Skeletal muscle tissue (tissue), 4 donors: ENCODE results near the gene SPOCK3. TPM values are rescaled to one million over a fixed set of nuclear protein-coding genes. Genes with fewer than 3 reads are reported as not detected.
"Not testable (repeated sequence)": the region's sequence is repeated elsewhere in the genome, so short reads cannot be mapped to it uniquely, and the experiment has no call there.

Experiments
- H3K27ac ChIP-seq: one replicate; pipeline ENCODE4 v1.7.0; 2013; ENCODE audit warnings: mild to moderate bottlenecking, low read depth, low read length, inconsistent platforms
- H3K27me3 ChIP-seq, 3 donors: one replicate each; pipeline ENCODE4 v1.7.0; 2013; ENCODE audit warnings: low read length in 3 of 3; ENCODE audit not compliant: control insufficient read depth in 3 of 3, insufficient read depth in 3 of 3
- H3K36me3 ChIP-seq, 3 donors: one replicate each; pipeline ENCODE4 v1.7.0; 2013; ENCODE audit warnings: low read length in 3 of 3; ENCODE audit not compliant: control insufficient read depth in 3 of 3, insufficient read depth in 3 of 3
- H3K4me1 ChIP-seq, 3 donors: one replicate each; pipeline ENCODE4 v1.7.0; 2013; ENCODE audit warnings: low read length in 3 of 3, mild to moderate bottlenecking in 3 of 3; ENCODE audit not compliant: control insufficient read depth in 3 of 3, insufficient read depth in 3 of 3
- H3K4me3 ChIP-seq, 3 donors: one replicate each; pipeline ENCODE4 v1.7.0; 2013; ENCODE audit warnings: low read length in 3 of 3
- H3K9ac ChIP-seq, 3 donors: one replicate each; pipeline ENCODE4 v1.7.0; 2013; ENCODE audit warnings: low read length in 3 of 3, mild to moderate bottlenecking in 3 of 3, moderate library complexity in 2 of 3, low read depth in 1 of 3
- H3K9me3 ChIP-seq, 3 donors: one replicate each; pipeline ENCODE4 v1.7.0; 2013; ENCODE audit warnings: low read length in 3 of 3; ENCODE audit not compliant: control insufficient read depth in 3 of 3
- total RNA-seq: library from RNA; depleted of rRNA; stranded (reverse); fragments of >200 nt; gene quantifications from one replicate; pipeline ENCODE4 v1.2.3, GENCODE V29; 2014
- donor health status: Osteomylitis.

The SPOCK3 gene
- total RNA-seq, 1 donor from 2014 or later: 1.0 TPM

- no peaks in the 10 kb centered on the region for H3K9me3 ChIP-seq
- H3K4me1 ChIP-seq: no peaks in the 10 kb centered on the region
- H3K27ac ChIP-seq: no peak overlapping the region
- H3K27me3 ChIP-seq: no peaks in the 10 kb centered on the region
- H3K4me3 ChIP-seq: no peak overlapping the region
- H3K9ac ChIP-seq: no peak overlapping the region
- H3K36me3 ChIP-seq: no peaks in the 10 kb centered on the region
Measured at GRCh38 chr4:166862032-166862431, 372.3 kb downstream of the SPOCK3 start.

GRCh38 chr4:166850398-166850797 lies 383.9 kb downstream of the SPOCK3 start:
- not testable (repeated sequence) for H3K4me3 ChIP-seq, H3K9ac ChIP-seq, H3K27ac ChIP-seq, H3K4me1 ChIP-seq, H3K9me3 ChIP-seq, H3K27me3 ChIP-seq, H3K36me3 ChIP-seq

- Histone ChIP-seq H3K9ac (no peak overlapping the region), H3K9me3 (no peaks in the 10 kb centered on the region), H3K4me1 (no peaks in the 10 kb centered on the region), H3K36me3 (no peaks in the 10 kb centered on the region), H3K27ac (no peak overlapping the region), H3K27me3 (no peaks in the 10 kb centered on the region), H3K4me3 (no peak overlapping the region)
Measured at GRCh38 chr4:166846939-166847338, 387.4 kb downstream of the SPOCK3 start.

GRCh38 chr4:166842795-166843261 lies 391.5 kb downstream of the SPOCK3 start:
- H3K36me3 ChIP-seq: no peaks in the 10 kb centered on the region
- no peaks in the 10 kb centered on the region for H3K27me3 ChIP-seq
- no peak overlapping the region for H3K4me3 ChIP-seq
- no peak overlapping the region for H3K9ac ChIP-seq
- peaks cover 0 to 2% (median 0%) of the 10 kb centered on the region in 3 donors for H3K9me3 ChIP-seq
- H3K4me1 ChIP-seq: no peaks in the 10 kb centered on the region
- H3K27ac ChIP-seq: no peak overlapping the region

GRCh38 chr4:166839615-166840251 lies 394.6 kb downstream of the SPOCK3 start:
- Histone ChIP-seq H3K36me3 (no peaks in the 10 kb centered on the region), H3K4me1 (no peaks in the 10 kb centered on the region), H3K4me3 (no peak overlapping the region), H3K27me3 (no peaks in the 10 kb centered on the region), H3K9me3 (peaks cover 0 to 2% (median 0%) of the 10 kb centered on the region in 3 donors), H3K9ac (no peak overlapping the region), H3K27ac (no peak overlapping the region)

- Histone ChIP-seq H3K27me3 (no peaks in the 10 kb centered on the region), H3K4me3 (no peak overlapping the region), H3K36me3 (no peaks in the 10 kb centered on the region), H3K9ac (no peak overlapping the region), H3K9me3 (peaks cover 0 to 2% (median 0%) of the 10 kb centered on the region in 3 donors), H3K27ac (no peak overlapping the region), H3K4me1 (no peaks in the 10 kb centered on the region)
Measured at GRCh38 chr4:166838975-166839614, 395.2 kb downstream of the SPOCK3 start.

- H3K9ac ChIP-seq: no peak overlapping the region
- H3K4me3 ChIP-seq: no peak overlapping the region
- no peaks in the 10 kb centered on the region for H3K4me1 ChIP-seq
- no peak overlapping the region for H3K27ac ChIP-seq
- peaks cover 0 to 2% (median 0%) of the 10 kb centered on the region in 3 donors for H3K9me3 ChIP-seq
- H3K36me3 ChIP-seq: no peaks in the 10 kb centered on the region
- no peaks in the 10 kb centered on the region for H3K27me3 ChIP-seq
Measured at GRCh38 chr4:166836865-166837264, 397.4 kb downstream of the SPOCK3 start.

- Histone ChIP-seq H3K36me3 (no peaks in the 10 kb centered on the region), H3K4me3 (no peak overlapping the region), H3K27me3 (no peaks in the 10 kb centered on the region), H3K9ac (no peak overlapping the region), H3K27ac (no peak overlapping the region), H3K4me1 (no peaks in the 10 kb centered on the region), H3K9me3 (no peaks in the 10 kb centered on the region)
Measured at GRCh38 chr4:166827629-166828028, 406.7 kb downstream of the SPOCK3 start.

- Histone ChIP-seq H3K27ac (no peak overlapping the region), H3K9me3 (no peaks in the 10 kb centered on the region), H3K4me1 (no peaks in the 10 kb centered on the region), H3K9ac (no peak overlapping the region), H3K4me3 (no peak overlapping the region), H3K36me3 (no peaks in the 10 kb centered on the region), H3K27me3 (no peaks in the 10 kb centered on the region)
Measured at GRCh38 chr4:166827167-166827566, 407.1 kb downstream of the SPOCK3 start.

- H3K36me3 ChIP-seq: no peaks in the 10 kb centered on the region
- no peaks in the 10 kb centered on the region for H3K9me3 ChIP-seq
- H3K27me3 ChIP-seq: no peaks in the 10 kb centered on the region
- no peak overlapping the region for H3K4me3 ChIP-seq
- no peak overlapping the region for H3K9ac ChIP-seq
- H3K4me1 ChIP-seq: no peaks in the 10 kb centered on the region
- H3K27ac ChIP-seq: no peak overlapping the region
Measured at GRCh38 chr4:166823848-166824247, 410.4 kb downstream of the SPOCK3 start.
